ENCODE results near the gene DNMT3L. TPM values are rescaled to one million over a fixed set of nuclear protein-coding genes. Genes with fewer than 3 reads are reported as not detected.
"Not testable (repeated sequence)": the region's sequence is repeated elsewhere in the genome, so short reads cannot be mapped to it uniquely, and the experiment has no call there.

Gene DNMT3L
- total and polyA plus RNA-seq, 2 donors (not counting 1 experiment from before 2014, with no cell fraction given): not detected

DNA sequence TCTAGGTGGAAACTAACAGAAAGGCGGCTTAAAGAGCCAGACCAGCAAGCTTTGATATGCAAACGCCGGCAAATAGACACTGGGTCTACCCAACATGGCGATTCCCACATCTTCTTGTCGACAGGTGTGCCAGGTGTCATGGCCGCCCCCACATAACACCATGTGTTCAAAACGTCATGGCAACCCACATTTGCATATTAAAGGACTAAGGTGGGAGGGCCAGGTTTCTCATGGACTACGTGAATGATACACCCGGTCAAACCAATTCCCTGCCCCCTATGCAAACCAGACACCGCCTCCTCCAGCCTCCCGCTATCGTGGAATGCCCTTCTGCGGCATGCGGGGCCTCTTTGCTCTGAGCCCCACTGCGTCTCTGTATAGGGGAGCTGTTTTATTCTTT is 62.2 kb downstream of the DNMT3L start:
- peak overlapping the region; percentile 59 for H3K27ac Mint-ChIP-seq
- Histone ChIP-seq H2AFZ (ENCODE audit: insufficient read depth, low read depth, low read length, poor library complexity, severe bottlenecking) (no peak overlapping the region), H3K9ac (ENCODE audit: low read length) (no peak overlapping the region), H3K4me2 (replicated peaks; ENCODE audit: low read depth, low read length, poor library complexity, severe bottlenecking) (no peak overlapping the region), H3K9me3 (ENCODE audit: control extremely low read depth in 1 of 3, control insufficient read depth in 2 of 3, insufficient read depth in 1 of 3, low read length in 2 of 3) (no peaks in the 10 kb centered on the region), H3K36me3 (replicated peaks in 1 of 2; ENCODE audit: control extremely low read depth in 1 of 2, control insufficient read depth in 1 of 2, extremely low read depth in 1 of 2, insufficient read depth in 2 of 2, low read length in 1 of 2) (no peaks in the 10 kb centered on the region), H3K4me3 (ENCODE audit: control extremely low read depth in 1 of 5, extremely low read depth in 1 of 5, insufficient read depth in 1 of 5, low read depth in 2 of 5, low read length in 4 of 5) (no peak overlapping the region), H3K79me2 (ENCODE audit: control insufficient read depth, insufficient read depth, low read length) (no peaks in the 10 kb centered on the region), H3K4me1 (ENCODE audit: control insufficient read depth in 2 of 2, insufficient read depth in 2 of 2, low read length in 2 of 2) (peaks cover 0 to 12% of the 10 kb centered on the region in 2 donors), H3K27ac (ENCODE audit: low read length in 2 of 2) (no peak overlapping the region), H4K20me1 (ENCODE audit: control insufficient read depth, insufficient read depth, low read length, poor library complexity, severe bottlenecking) (no peaks in the 10 kb centered on the region), H3K27me3 (replicated peaks in 1 of 4; ENCODE audit: control extremely low read depth in 1 of 4, control insufficient read depth in 3 of 4, insufficient read depth in 4 of 4, low read length in 3 of 4) (no peaks in the 10 kb centered on the region)
- no peaks in the 10 kb centered on the region for H3K27me3 Mint-ChIP-seq
- ChIA-PET CTCF (no interaction called here), POLR2A (interaction anchor here (0.6 kb wide), 1 partner anchor 69 kb away, joined by 3 read pairs; no protein-coding TSS in a partner anchor)
- TF ChIP-seq, protein P1, sequence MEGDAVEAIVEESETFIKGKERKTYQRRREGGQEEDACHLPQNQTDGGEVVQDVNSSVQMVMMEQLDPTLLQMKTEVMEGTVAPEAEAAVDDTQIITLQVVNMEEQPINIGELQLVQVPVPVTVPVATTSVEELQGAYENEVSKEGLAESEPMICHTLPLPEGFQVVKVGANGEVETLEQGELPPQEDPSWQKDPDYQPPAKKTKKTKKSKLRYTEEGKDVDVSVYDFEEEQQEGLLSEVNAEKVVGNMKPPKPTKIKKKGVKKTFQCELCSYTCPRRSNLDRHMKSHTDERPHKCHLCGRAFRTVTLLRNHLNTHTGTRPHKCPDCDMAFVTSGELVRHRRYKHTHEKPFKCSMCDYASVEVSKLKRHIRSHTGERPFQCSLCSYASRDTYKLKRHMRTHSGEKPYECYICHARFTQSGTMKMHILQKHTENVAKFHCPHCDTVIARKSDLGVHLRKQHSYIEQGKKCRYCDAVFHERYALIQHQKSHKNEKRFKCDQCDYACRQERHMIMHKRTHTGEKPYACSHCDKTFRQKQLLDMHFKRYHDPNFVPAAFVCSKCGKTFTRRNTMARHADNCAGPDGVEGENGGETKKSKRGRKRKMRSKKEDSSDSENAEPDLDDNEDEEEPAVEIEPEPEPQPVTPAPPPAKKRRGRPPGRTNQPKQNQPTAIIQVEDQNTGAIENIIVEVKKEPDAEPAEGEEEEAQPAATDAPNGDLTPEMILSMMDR (IDR thresholded peaks at IDR 0.05): no peak
- no peak for TF ChIP-seq EZH2 (IDR thresholded peaks at IDR 0.05; ENCODE audit: borderline replicate concordance, insufficient read depth, low read depth, low read length, poor library complexity, severe bottlenecking)
- peak; percentile 54 for DNase-seq
- 58% methylated on average over 5 of the region's 15 CpGs for WGBS (ENCODE audit: insufficient coverage)
- H3K4me1 Mint-ChIP-seq: peaks cover 19% of the 10 kb centered on the region
- no peak overlapping the region for H3K4me3 Mint-ChIP-seq
- intact Hi-C loops (cut with micrococcal nuclease): no loop called here
- H3K9me3 Mint-ChIP-seq (ENCODE audit: insufficient read depth): no peaks in the 10 kb centered on the region
- ATAC-seq (ENCODE audit: low read depth): no peak

DNA sequence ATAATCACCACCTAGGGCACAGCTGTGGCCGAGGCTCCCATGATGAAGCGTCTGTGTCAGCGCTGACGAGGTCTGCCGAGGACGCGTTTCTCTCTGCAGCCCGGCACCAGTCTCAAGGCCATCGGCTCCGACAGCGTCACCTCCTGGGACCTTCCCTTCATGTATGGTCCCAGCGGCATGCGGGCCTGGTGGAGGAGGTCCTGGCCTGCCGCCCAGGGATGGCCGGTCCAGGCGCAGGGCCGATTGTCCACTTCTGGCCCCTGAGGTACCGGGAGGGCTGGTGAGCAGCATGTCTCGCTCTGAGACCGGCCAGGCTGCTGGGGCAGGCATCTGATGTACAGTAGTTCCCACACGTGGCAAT is 64.6 kb downstream of the DNMT3L start:
- DNase-seq; ATAC-seq (ENCODE audit: low read depth); H3K4me3 Mint-ChIP-seq; H3K9me3 ChIP-seq (ENCODE audit: control extremely low read depth in 1 of 3, control insufficient read depth in 2 of 3, insufficient read depth in 1 of 3, low read length in 2 of 3); H3K9me3 Mint-ChIP-seq (ENCODE audit: insufficient read depth); H3K27me3 ChIP-seq (replicated peaks in 1 of 4; ENCODE audit: control extremely low read depth in 1 of 4, control insufficient read depth in 3 of 4, insufficient read depth in 4 of 4, low read length in 3 of 4); H3K4me2 ChIP-seq (replicated peaks; ENCODE audit: low read depth, low read length, poor library complexity, severe bottlenecking); H3K4me3 ChIP-seq (ENCODE audit: control extremely low read depth in 1 of 5, extremely low read depth in 1 of 5, insufficient read depth in 1 of 5, low read depth in 2 of 5, low read length in 4 of 5); H3K27ac Mint-ChIP-seq; H3K27ac ChIP-seq (ENCODE audit: low read length in 2 of 2); H3K36me3 ChIP-seq (replicated peaks in 1 of 2; ENCODE audit: control extremely low read depth in 1 of 2, control insufficient read depth in 1 of 2, extremely low read depth in 1 of 2, insufficient read depth in 2 of 2, low read length in 1 of 2); CTCF ChIA-PET; H2AFZ ChIP-seq (ENCODE audit: insufficient read depth, low read depth, low read length, poor library complexity, severe bottlenecking); H3K79me2 ChIP-seq (ENCODE audit: control insufficient read depth, insufficient read depth, low read length); intact Hi-C loops (cut with micrococcal nuclease); H3K9ac ChIP-seq (ENCODE audit: low read length); POLR2A ChIA-PET; H4K20me1 ChIP-seq (ENCODE audit: control insufficient read depth, insufficient read depth, low read length, poor library complexity, severe bottlenecking); H3K27me3 Mint-ChIP-seq: not testable (repeated sequence)
- H3K4me1 Mint-ChIP-seq: peaks cover 19% of the 10 kb centered on the region
- 100% methylated on average over 5 of the region's 21 CpGs for WGBS (ENCODE audit: insufficient coverage)
- H3K4me1 ChIP-seq (ENCODE audit: control insufficient read depth in 2 of 2, insufficient read depth in 2 of 2, low read length in 2 of 2): peaks cover 0 to 12% of the 10 kb centered on the region in 2 donors

Small RNA genes within 50 kb of the gene (small RNA-seq; reads per million reads assigned to genes)
- gene AP001059.3 (ENCODE audit: insufficient read length, low read depth, low replicate concordance): not detected

Other genes starting within 250 kb of the DNMT3L start
- gene TRAPPC10, start 249.6 kb downstream of the DNMT3L start, total RNA-seq: 145 and 153 TPM in 2 replicates
- 61.7 and 76.9 TPM in 2 replicates for gene TRAPPC10, start 249.6 kb downstream of the DNMT3L start, polyA plus RNA-seq
- 9.1 and 13.5 TPM in 2 replicates for gene PWP2, start 154.5 kb downstream of the DNMT3L start, total RNA-seq
- gene PWP2, start 154.5 kb downstream of the DNMT3L start, polyA plus RNA-seq: 3.6 and 7.7 TPM in 2 replicates
- gene GATD3, start 128.2 kb downstream of the DNMT3L start, total RNA-seq: 27.7 and 28.5 TPM in 2 replicates
- 27.7 and 45.7 TPM in 2 replicates for gene GATD3, start 128.2 kb downstream of the DNMT3L start, polyA plus RNA-seq
- 124 and 127 TPM in 2 replicates for gene ICOSLG, start 21.0 kb downstream of the DNMT3L start, total RNA-seq
- gene ICOSLG, start 21.0 kb downstream of the DNMT3L start, polyA plus RNA-seq: 40.2 and 64.5 TPM in 2 replicates
- 0.24 TPM in 1 of 2 replicates, not detected in the other for gene AIRE, start 24.0 kb upstream of the DNMT3L start, total RNA-seq
- gene AIRE, start 24.0 kb upstream of the DNMT3L start, polyA plus RNA-seq: 0.37 TPM in 1 of 2 replicates, not detected in the other
- 318 and 329 TPM in 2 replicates for gene PFKL, start 38.2 kb upstream of the DNMT3L start, total RNA-seq
- gene PFKL, start 38.2 kb upstream of the DNMT3L start, polyA plus RNA-seq: 267 and 281 TPM in 2 replicates
- 62.4 and 69.2 TPM in 2 replicates for gene CFAP410, start 77.5 kb upstream of the DNMT3L start, total RNA-seq
- gene CFAP410, start 77.5 kb upstream of the DNMT3L start, polyA plus RNA-seq: 90.9 and 98.8 TPM in 2 replicates
- gene TRPM2, start 91.7 kb upstream of the DNMT3L start, total RNA-seq: 1.4 and 1.6 TPM in 2 replicates
- 5.4 and 8.4 TPM in 2 replicates for gene TRPM2, start 91.7 kb upstream of the DNMT3L start, polyA plus RNA-seq
- 3.3 and 3.8 TPM in 2 replicates for gene LRRC3, start 193.6 kb upstream of the DNMT3L start, total RNA-seq
- 0.36 and 0.46 TPM in 2 replicates for gene LRRC3, start 193.6 kb upstream of the DNMT3L start, polyA plus RNA-seq

All from B cell (primary cell).